Measurements from ENCODE around the gene CRACR2B. TPM values are rescaled to one million over a fixed set of nuclear protein-coding genes. Genes with fewer than 3 reads are reported as not detected.

CRACR2B gene
- total and polyA plus RNA-seq, 2 of the 13 experiments (the other 11 are each of a cell fraction or from before 2014, with no cell fraction given), result 14.9 to 21.0 TPM

GRCh38 chr11:838441-839279 is 10.9 kb downstream of the CRACR2B start (continued):
- TF ChIP-seq NR1H2 (CRISPR knock-in tag; IDR thresholded peaks at IDR 0.05; ENCODE audit: borderline replicate concordance, low read depth) (no peak; the same call in 1 of the 2 replicates), TOE1 (CRISPR knock-in tag; IDR thresholded peaks at IDR 0.05) (no peak), TFAP4 (IDR thresholded peaks at IDR 0.05; ENCODE audit: borderline replicate concordance, low read depth) (peak; percentile 76; the same call in 1 of the 2 replicates), ZNF331 (CRISPR knock-in tag; IDR thresholded peaks at IDR 0.05) (peak; percentile 88), ETS1 (CRISPR knock-in tag; IDR thresholded peaks at IDR 0.05) (no peak), ZNF644 (CRISPR knock-in tag; IDR thresholded peaks at IDR 0.05; ENCODE audit: low read depth) (peak; percentile 66; the same call in 1 of the 2 replicates), AHR (CRISPR knock-in tag; IDR thresholded peaks at IDR 0.05) (no peak), DNMT3B (CRISPR knock-in tag; conservative IDR thresholded peaks at IDR 0.05) (no peak), ZNF296 (CRISPR knock-in tag; conservative IDR thresholded peaks at IDR 0.05) (no peak), KDM3A (CRISPR knock-in tag; IDR thresholded peaks at IDR 0.05; ENCODE audit: low read depth) (no peak), NR2F2 (IDR thresholded peaks at IDR 0.05; ENCODE audit: borderline replicate concordance, low read depth) (no peak; the same call in 1 of the 2 replicates), ZNF451 (CRISPR knock-in tag; IDR thresholded peaks at IDR 0.05) (0 out of 2 replicates have a peak, but pooled peaks have one; percentile 35), WIZ (CRISPR knock-in tag; IDR thresholded peaks at IDR 0.05) (no peak), EZH2 (conservative IDR thresholded peaks at IDR 0.05; ENCODE audit: low read depth, low read length) (no peak), ZSCAN22 (CRISPR knock-in tag; IDR thresholded peaks at IDR 0.05) (no peak), DDIT3 (CRISPR knock-in tag; IDR thresholded peaks at IDR 0.05) (no peak), CBFB (CRISPR knock-in tag; IDR thresholded peaks at IDR 0.05) (peak; percentile 79; the same call in 1 of the 2 replicates), RELA (CRISPR knock-in tag; IDR thresholded peaks at IDR 0.05) (no peak), FIP1L1 (IDR thresholded peaks at IDR 0.05; ENCODE audit: borderline replicate concordance, insufficient read depth, low read depth, low read length) (no peak), ZSCAN31 (CRISPR knock-in tag; IDR thresholded peaks at IDR 0.05; ENCODE audit: low read depth) (peak; percentile 79), ZFX (CRISPR knock-in tag; IDR thresholded peaks at IDR 0.05; ENCODE audit: low read depth) (peak; percentile 93), FOXK1 (CRISPR knock-in tag; IDR thresholded peaks at IDR 0.05; ENCODE audit: borderline replicate concordance, low read depth) (peak; percentile 36; the same call in 1 of the 2 replicates), FOXP4 (CRISPR knock-in tag; IDR thresholded peaks at IDR 0.05) (no peak), ZNF749 (CRISPR knock-in tag; IDR thresholded peaks at IDR 0.05; ENCODE audit: borderline replicate concordance) (peak; percentile 71; the same call in 1 of the 2 replicates), ZNF572 (CRISPR knock-in tag; IDR thresholded peaks at IDR 0.05) (0 out of 2 replicates have a peak, but pooled peaks have one; percentile 63), ATF3 (CRISPR knock-in tag; IDR thresholded peaks at IDR 0.05) (0 out of 2 replicates have a peak, but pooled peaks have one; percentile 37)

Measured in HepG2 (cell line).